ENCODE data around the gene AMBN. TPM values are rescaled to one million over a fixed set of nuclear protein-coding genes. Genes with fewer than 3 reads are reported as not detected.

The AMBN gene
- polyA plus RNA-seq, 1 of the 3 experiments (the other 2 are of a cell fraction), result not detected

GRCh38 chr4:70614184-70614555 is 22.1 kb downstream of the AMBN start:
- no peak for DNase-seq
- H3K36me3 ChIP-seq (replicated peaks in 1 of 2; ENCODE audit: control insufficient read depth in 1 of 2, insufficient read depth in 2 of 2, low read length in 1 of 2), result no peaks in the 10 kb centered on the region
- ChIA-PET POLR2A (no interaction called here), CTCF (interaction anchor here (1.8 kb wide), 1 partner anchor 38 kb away, joined by 5 read pairs; no protein-coding TSS in a partner anchor)
- no peak overlapping the region for H3K27ac ChIP-seq (ENCODE audit: low read depth in 2 of 2, low read length in 1 of 2)
- no peaks in the 10 kb centered on the region for H4K20me1 ChIP-seq (ENCODE audit: insufficient read depth)
- H3K9ac ChIP-seq, result no peak overlapping the region
- no peak overlapping the region for H3K4me2 ChIP-seq
- peaks cover 12% of the 10 kb centered on the region; the same call in 1 of the 2 replicates for H3K27me3 ChIP-seq (ENCODE audit: insufficient read depth)
- no peaks in the 10 kb centered on the region for H3F3A ChIP-seq (replicated peaks; ENCODE audit: insufficient read depth)
- H3K9me3 ChIP-seq, result no peaks in the 10 kb centered on the region
- H3K4me3 ChIP-seq (ENCODE audit: low read depth in 2 of 2, low read length in 1 of 2), result no peak overlapping the region
- no peak for TF ChIP-seq USF2 (IDR thresholded peaks at IDR 0.05; ENCODE audit: borderline replicate concordance, low read depth, low read length)
- TF ChIP-seq MXI1 (IDR thresholded peaks at IDR 0.05; ENCODE audit: low read depth, low read length), result no peak
- TF ChIP-seq CTCF (IDR thresholded peaks at IDR 0.05), result no peak
- TF ChIP-seq TAF1 (IDR thresholded peaks at IDR 0.05; ENCODE audit: borderline replicate concordance, low read depth, low read length), result no peak
- no peak for TF ChIP-seq FOSL2 (IDR thresholded peaks at IDR 0.05; ENCODE audit: borderline replicate concordance, low read depth)
- no peak for TF ChIP-seq TEAD4 (IDR thresholded peaks at IDR 0.05; ENCODE audit: borderline replicate concordance, insufficient read depth)
- TF ChIP-seq SMC3 (IDR thresholded peaks at IDR 0.05; ENCODE audit: low read depth, low read length), result no peak
- no peak for TF ChIP-seq RCOR1 (IDR thresholded peaks at IDR 0.05; ENCODE audit: low read length)
- no peak overlapping the region for H2AFZ ChIP-seq (ENCODE audit: low read depth)
- WGBS (ENCODE audit: low lambda C conversion rate), result 34% methylated on average over 3 of the region's 3 CpGs
- H3K9me2 ChIP-seq, result no peaks in the 10 kb centered on the region
- no peaks in the 10 kb centered on the region; a peak in 1 of 4 replicates for H3K4me1 ChIP-seq (ENCODE audit: control insufficient read depth in 1 of 2, insufficient read depth in 2 of 2, low read depth in 1 of 2, low read length in 1 of 2)
- no peaks in the 10 kb centered on the region for H3K79me2 ChIP-seq (ENCODE audit: insufficient read depth)

- 55% methylated on average over 4 of the region's 4 CpGs for whole genome bisulfite sequencing (ENCODE audit: low lambda C conversion rate)
- POLR2A ChIA-PET, result no interaction called here
- H3K27ac ChIP-seq (ENCODE audit: low read depth in 2 of 2, low read length in 1 of 2), result no peak overlapping the region
Measured at GRCh38 chr4:70619288-70619687, 27.2 kb downstream of the AMBN start.

More at GRCh38 chr4:70619288-70619687, 27.2 kb downstream of the AMBN start:
- Histone ChIP-seq H3F3A (replicated peaks; ENCODE audit: insufficient read depth) (no peaks in the 10 kb centered on the region), H2AFZ (ENCODE audit: low read depth) (no peak overlapping the region), H3K4me2 (no peak overlapping the region), H3K4me1 (ENCODE audit: control insufficient read depth in 1 of 2, insufficient read depth in 2 of 2, low read depth in 1 of 2, low read length in 1 of 2) (no peaks in the 10 kb centered on the region), H3K9me3 (no peaks in the 10 kb centered on the region), H3K36me3 (replicated peaks in 1 of 2; ENCODE audit: control insufficient read depth in 1 of 2, insufficient read depth in 2 of 2, low read length in 1 of 2) (no peaks in the 10 kb centered on the region), H3K4me3 (ENCODE audit: low read depth in 2 of 2, low read length in 1 of 2) (no peak overlapping the region), H3K79me2 (ENCODE audit: insufficient read depth) (no peaks in the 10 kb centered on the region), H3K9ac (no peak overlapping the region), H3K9me2 (no peaks in the 10 kb centered on the region), H4K20me1 (ENCODE audit: insufficient read depth) (no peaks in the 10 kb centered on the region), H3K27me3 (ENCODE audit: insufficient read depth) (peaks cover 12% of the 10 kb centered on the region; the same call in 1 of the 2 replicates)
- no peak for DNase-seq
- CTCF ChIA-PET, result no interaction called here
- TF ChIP-seq RAD21 (IDR thresholded peaks at IDR 0.05; ENCODE audit: low read length) (no peak), RCOR1 (IDR thresholded peaks at IDR 0.05; ENCODE audit: low read length) (no peak), ZBTB33 (IDR thresholded peaks at IDR 0.05; ENCODE audit: borderline replicate concordance, low read depth) (no peak), TEAD4 (IDR thresholded peaks at IDR 0.05; ENCODE audit: borderline replicate concordance, insufficient read depth) (no peak), SIN3A (IDR thresholded peaks at IDR 0.05; ENCODE audit: borderline replicate concordance, low read depth, low read length) (no peak), RXRA (IDR thresholded peaks at IDR 0.05; ENCODE audit: borderline replicate concordance, low read depth) (no peak), RFX5 (IDR thresholded peaks at IDR 0.05; ENCODE audit: low read length) (no peak), POLR2AphosphoS5 (IDR thresholded peaks at IDR 0.05; ENCODE audit: low read depth, low read length) (no peak), USF1 (IDR thresholded peaks at IDR 0.05; ENCODE audit: borderline replicate concordance, low read depth) (no peak), FOXM1 (IDR thresholded peaks at IDR 0.05; ENCODE audit: low read depth) (no peak), EZH2phosphoT487 (IDR thresholded peaks at IDR 0.05; ENCODE audit: borderline replicate concordance, low read depth) (no peak), JUND (IDR thresholded peaks at IDR 0.05) (no peak), EP300 (IDR thresholded peaks at IDR 0.05; ENCODE audit: borderline replicate concordance in 1 of 2, low read depth in 1 of 2, low read length in 1 of 2) (no peak), MXI1 (IDR thresholded peaks at IDR 0.05; ENCODE audit: low read depth, low read length) (no peak)

Measured in SK-N-SH (cell line).